Epithelial cell of proximal tubule (primary cell): ENCODE results near the gene MRPL48. TPM values are rescaled to one million over a fixed set of nuclear protein-coding genes. Genes with fewer than 3 reads are reported as not detected.
"Not testable (repeated sequence)": the region's sequence is repeated elsewhere in the genome, so short reads cannot be mapped to it uniquely, and the experiment has no call there.

ENCODE experiments used
- DNase-seq: peaks from one replicate; pipeline ENCODE4 v3.0.0-alpha.2; 2011; ENCODE audit warnings: low read depth
- H3K4me3 ChIP-seq: 2 replicates; pipeline ENCODE4 v1.5.1; 2011; ENCODE audit warnings: low read depth, mild to moderate bottlenecking, low read length
- total RNA-seq: library from RNA; depleted of rRNA; stranded (reverse); fragments of >200 nt; gene quantifications from 2 replicates; pipeline ENCODE4 v1.2.3, GENCODE V29; 2015
- TF ChIP-seq, protein P1 (sequence below): conservative IDR thresholded peaks from 2 replicates; pipeline ENCODE4 v1.5.1; 2012; ENCODE audit warnings: low read depth, mild to moderate bottlenecking, low read length

MRPL48 gene
- total RNA-seq, 1 donor from 2014 or later: 49.4 TPM

DNA sequence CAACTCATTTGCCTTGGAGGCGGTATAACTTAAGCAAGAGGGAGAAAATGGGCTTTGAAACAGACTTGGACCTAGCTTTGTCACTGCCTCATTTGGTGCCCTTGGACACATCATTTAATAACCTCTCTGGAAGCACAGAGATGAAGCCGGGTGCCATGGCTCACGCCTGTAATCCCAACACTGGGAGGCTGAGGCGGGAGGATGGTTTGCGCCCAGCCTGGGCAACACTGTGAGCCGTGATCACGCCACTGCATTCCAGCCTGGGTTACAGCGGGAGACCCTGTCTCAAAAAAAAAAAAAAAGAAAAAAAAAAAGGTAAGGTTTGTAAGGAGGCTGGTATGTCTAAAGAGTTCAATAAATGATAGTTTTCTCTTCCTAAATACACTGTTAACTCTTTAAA is 88.2 kb downstream of the MRPL48 start:
- TF ChIP-seq, protein P1, sequence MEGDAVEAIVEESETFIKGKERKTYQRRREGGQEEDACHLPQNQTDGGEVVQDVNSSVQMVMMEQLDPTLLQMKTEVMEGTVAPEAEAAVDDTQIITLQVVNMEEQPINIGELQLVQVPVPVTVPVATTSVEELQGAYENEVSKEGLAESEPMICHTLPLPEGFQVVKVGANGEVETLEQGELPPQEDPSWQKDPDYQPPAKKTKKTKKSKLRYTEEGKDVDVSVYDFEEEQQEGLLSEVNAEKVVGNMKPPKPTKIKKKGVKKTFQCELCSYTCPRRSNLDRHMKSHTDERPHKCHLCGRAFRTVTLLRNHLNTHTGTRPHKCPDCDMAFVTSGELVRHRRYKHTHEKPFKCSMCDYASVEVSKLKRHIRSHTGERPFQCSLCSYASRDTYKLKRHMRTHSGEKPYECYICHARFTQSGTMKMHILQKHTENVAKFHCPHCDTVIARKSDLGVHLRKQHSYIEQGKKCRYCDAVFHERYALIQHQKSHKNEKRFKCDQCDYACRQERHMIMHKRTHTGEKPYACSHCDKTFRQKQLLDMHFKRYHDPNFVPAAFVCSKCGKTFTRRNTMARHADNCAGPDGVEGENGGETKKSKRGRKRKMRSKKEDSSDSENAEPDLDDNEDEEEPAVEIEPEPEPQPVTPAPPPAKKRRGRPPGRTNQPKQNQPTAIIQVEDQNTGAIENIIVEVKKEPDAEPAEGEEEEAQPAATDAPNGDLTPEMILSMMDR: no peak
- DNase-seq: no peak
- H3K4me3 ChIP-seq: peak overlapping the region; percentile 94

- TF ChIP-seq, protein P1: no peak
- DNase-seq: peak; percentile 70
- peak within 1 kb of the TSS; percentile 94 for H3K4me3 ChIP-seq
These were observed 89.0 kb downstream of the MRPL48 start, which contains the start of the genes COA4 and PAAF1 for GRCh38 chr11:73876424-73877310. TSS of gene COA4 (minus strand) at chr11:73876846. CDS start at chr11:73873378, 3,468 bp downstream. TSS of gene PAAF1 (plus strand) at chr11:73876999. CDS start at chr11:73877022, 23 bp downstream.

- DNase-seq: no peak
- H3K4me3 ChIP-seq: no peak overlapping the region
- TF ChIP-seq, protein P1: no peak
These were observed 91.1 kb downstream of the MRPL48 start for GRCh38 chr11:73878771-73879170.

DNA sequence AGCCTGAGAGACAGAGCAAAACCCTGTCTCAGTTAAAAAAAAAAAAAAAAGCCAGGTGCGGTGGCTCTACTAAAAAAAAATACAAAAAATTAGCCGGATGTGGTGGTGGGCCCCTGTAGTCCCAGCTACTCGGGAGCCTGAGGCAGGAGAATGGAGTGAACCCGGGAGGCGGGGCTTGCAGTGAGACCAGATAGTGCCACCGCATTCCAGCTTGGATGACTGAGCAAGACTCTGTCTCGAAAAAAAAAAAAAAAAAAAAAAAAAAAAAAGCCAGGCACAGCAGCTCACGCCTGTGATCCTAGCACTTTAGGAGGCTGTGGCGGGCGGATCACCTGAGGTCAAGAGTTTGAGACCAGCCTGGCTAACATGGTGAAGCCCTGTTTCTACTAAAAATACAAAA is 92.8 kb downstream of the MRPL48 start:
- not testable (repeated sequence) for H3K4me3 ChIP-seq, DNase-seq

DNA sequence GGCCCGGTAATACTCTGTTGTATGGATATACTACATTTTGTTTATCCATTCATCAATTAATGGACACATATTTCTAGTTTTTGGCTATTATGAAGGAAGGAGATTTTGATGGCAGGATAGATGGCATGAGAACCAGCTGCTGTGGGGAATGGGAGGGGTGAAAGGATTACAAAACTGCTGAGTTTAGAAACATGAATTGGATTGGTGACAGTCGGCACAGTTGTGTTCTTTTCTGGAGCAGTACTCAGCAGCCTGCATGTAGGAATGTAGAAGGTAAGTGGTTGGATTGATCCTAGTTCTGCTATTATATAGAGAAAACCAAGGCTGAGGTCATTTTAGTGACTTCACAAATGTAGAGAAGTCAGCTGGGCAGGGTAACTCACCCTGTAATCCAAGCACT is 96.2 kb downstream of the MRPL48 start:
- TF ChIP-seq, protein P1: no peak
- H3K4me3 ChIP-seq: no peak overlapping the region
- DNase-seq: no peak

DNA sequence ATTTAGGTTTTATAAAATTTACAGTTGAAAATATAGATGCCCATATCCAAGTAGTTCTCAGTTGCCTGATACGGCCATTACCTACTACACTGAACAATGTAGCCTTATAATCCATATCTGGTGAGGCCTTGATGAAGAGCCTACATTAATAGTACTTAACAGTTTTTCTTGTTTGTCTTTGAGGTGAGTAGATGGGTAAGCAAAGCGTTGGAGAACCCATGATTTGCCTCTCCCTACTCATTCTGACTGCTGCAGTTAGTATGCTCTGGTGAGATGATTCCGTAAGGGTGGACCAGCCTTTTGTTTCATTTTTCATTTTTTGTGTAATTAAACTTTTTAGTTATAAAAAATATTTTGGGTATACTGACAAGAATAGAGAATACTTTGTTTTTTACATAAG is 100.6 kb downstream of the MRPL48 start:
- no peak overlapping the region for H3K4me3 ChIP-seq
- TF ChIP-seq, protein P1: no peak
- no peak for DNase-seq

- TF ChIP-seq, protein P1: no peak
- peak; percentile 52 for DNase-seq
These were observed 101.3 kb downstream of the MRPL48 start for GRCh38 chr11:73889019-73889418.

More at GRCh38 chr11:73889019-73889418, 101.3 kb downstream of the MRPL48 start:
- H3K4me3 ChIP-seq: no peak overlapping the region
